Upper lobe of left lung (tissue), 4 donors: ENCODE data around the gene COL6A1.

Source experiments
- CTCF ChIP-seq, 6 experiments: fragments of 450-650 bp in 4 of 6; fragments of 200-600 bp in 2 of 6; sonication (generic) in 2 of 6; IDR thresholded peaks; one replicate each; pipeline ENCODE4 v1.5.1; 2016 to 2019; ENCODE audit warnings: antibody characterized with exemption in 6 of 6
- EP300 ChIP-seq, 4 donors: sonication (generic); formaldehyde crosslinking; IDR thresholded peaks; one replicate each; pipeline ENCODE4 v1.5.1; 2017; ENCODE audit warnings: antibody characterized with exemption in 4 of 4, control low read depth in 2 of 4
- POLR2A ChIP-seq, 4 donors: fragments of 450-650 bp; IDR thresholded peaks; one replicate each; pipeline ENCODE4 v1.5.1; 2016 to 2017; ENCODE audit warnings: antibody characterized with exemption in 4 of 4, mild to moderate bottlenecking in 2 of 4
- POLR2AphosphoS5 ChIP-seq, 2 donors: sonication (generic); formaldehyde crosslinking; IDR thresholded peaks; one replicate each; pipeline ENCODE4 v1.5.1; 2017; ENCODE audit warnings: antibody characterized with exemption in 2 of 2

GRCh38 chr21:45976701-45977311, 4.8 kb upstream of the COL6A1 start:
- TF ChIP-seq CTCF (IDR thresholded peaks at IDR 0.05) (no peak), EP300 (IDR thresholded peaks at IDR 0.05) (no peak), POLR2AphosphoS5 (IDR thresholded peaks at IDR 0.05) (no peak), POLR2A (IDR thresholded peaks at IDR 0.05) (no peak)
